Mesodermal cell (in vitro differentiated cells): ENCODE results near the gene PGR.

Experiments
- H3K27ac ChIP-seq: 2 replicates; pipeline ENCODE4 v1.7.0; 2013; ENCODE audit warnings: mild to moderate bottlenecking, low read depth, low read length, moderate library complexity; ENCODE audit not compliant: severe bottlenecking
- H3K36me3 ChIP-seq: 2 replicates; pipeline ENCODE4 v1.7.1; 2013; ENCODE audit warnings: mild to moderate bottlenecking, low read length, moderate library complexity; ENCODE audit not compliant: control insufficient read depth, insufficient read depth
- H3K4me1 ChIP-seq: one replicate; pipeline ENCODE4 v1.7.1; 2013; ENCODE audit warnings: mild to moderate bottlenecking, low read length; ENCODE audit not compliant: insufficient read depth, control insufficient read depth, poor library complexity, severe bottlenecking
- H3K4me3 ChIP-seq: 2 replicates; pipeline ENCODE4 v1.7.0; 2013; ENCODE audit warnings: low read length, control low read depth, mild to moderate bottlenecking; ENCODE audit not compliant: insufficient read depth, poor library complexity, severe bottlenecking; ENCODE audit errors: extremely low read depth
- H3K9me3 ChIP-seq: 2 replicates; pipeline ENCODE4 v1.7.1; 2013; ENCODE audit warnings: mild to moderate bottlenecking, low read length, moderate library complexity; ENCODE audit not compliant: control insufficient read depth
- WGBS, 2 experiments: methylation state at CpG; one replicate each; pipeline ENCODE4 v1.1.5; 2013; ENCODE audit warnings: missing lambda C conversion rate in 2 of 2; ENCODE audit not compliant: insufficient coverage in 2 of 2; 5-methylcytosine and 5-hydroxymethylcytosine counted together

The PGR gene

DNA sequence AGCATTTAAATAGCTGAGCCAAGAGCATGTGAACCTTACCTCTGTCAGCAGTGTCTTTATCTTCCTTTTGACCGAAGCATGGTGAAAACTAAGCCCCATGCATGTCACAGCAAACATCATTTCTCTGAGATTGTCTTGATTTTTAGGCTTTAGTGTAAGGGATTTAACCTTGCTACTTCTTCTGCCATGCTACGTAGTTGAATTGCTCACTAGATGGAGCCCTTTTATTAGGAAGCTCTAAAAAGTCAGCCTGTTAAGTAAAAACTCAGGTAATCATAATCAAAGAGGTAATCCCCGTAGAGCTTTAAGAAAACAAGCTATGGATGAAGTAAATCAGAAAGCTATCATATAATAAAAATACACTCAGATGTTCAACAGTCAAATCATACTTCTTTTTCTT, 149.5 kb downstream of the PGR start:
- Histone ChIP-seq H3K4me1 (no peaks in the 10 kb centered on the region), H3K4me3 (no peak overlapping the region), H3K36me3 (peaks cover 18% of the 10 kb centered on the region), H3K27ac (no peak overlapping the region), H3K9me3 (no peaks in the 10 kb centered on the region)
- WGBS, 2 experiments, result 89% methylated on average over 1 of the region's 3 CpGs; no CpG with 5 or more reads in 1 of the 2 experiments
